Fibroblast of the aortic adventitia (primary cell): ENCODE data around the gene LENG1. TPM values are rescaled to one million over a fixed set of nuclear protein-coding genes. Genes with fewer than 3 reads are reported as not detected.

Experiments
- DNase-seq: peaks from one replicate; pipeline ENCODE4 v3.0.0-alpha.2; 2010; ENCODE audit warnings: low read depth
- H3K4me3 ChIP-seq: 2 replicates; pipeline ENCODE4 v1.5.1; 2011; ENCODE audit warnings: low read depth, mild to moderate bottlenecking, control low read depth, low read length, moderate library complexity
- CTCF ChIP-seq: IDR thresholded peaks from 2 replicates; pipeline ENCODE4 v1.5.1; 2011; ENCODE audit warnings: mild to moderate bottlenecking, low read length, control low read depth, inconsistent platforms; ENCODE audit not compliant: insufficient read depth
- total RNA-seq: library from RNA; depleted of rRNA; stranded (reverse); fragments of >200 nt; gene quantifications from 2 replicates; pipeline ENCODE4 v1.2.3, GENCODE V29; 2012; ENCODE audit warnings: low replicate concordance

LENG1 gene
- total RNA-seq, 1 donor, result 4.4 TPM

- no peak overlapping the region for H3K4me3 ChIP-seq
- TF ChIP-seq CTCF, result no peak
- no peak for DNase-seq
Observed at GRCh38 chr19:54148158-54148557, 11.4 kb downstream of the LENG1 start.

- no peak overlapping the region for H3K4me3 ChIP-seq
- peak; percentile 49 for DNase-seq
- no peak for TF ChIP-seq CTCF
Observed at GRCh38 chr19:54147676-54148075, 11.8 kb downstream of the LENG1 start.

DNA sequence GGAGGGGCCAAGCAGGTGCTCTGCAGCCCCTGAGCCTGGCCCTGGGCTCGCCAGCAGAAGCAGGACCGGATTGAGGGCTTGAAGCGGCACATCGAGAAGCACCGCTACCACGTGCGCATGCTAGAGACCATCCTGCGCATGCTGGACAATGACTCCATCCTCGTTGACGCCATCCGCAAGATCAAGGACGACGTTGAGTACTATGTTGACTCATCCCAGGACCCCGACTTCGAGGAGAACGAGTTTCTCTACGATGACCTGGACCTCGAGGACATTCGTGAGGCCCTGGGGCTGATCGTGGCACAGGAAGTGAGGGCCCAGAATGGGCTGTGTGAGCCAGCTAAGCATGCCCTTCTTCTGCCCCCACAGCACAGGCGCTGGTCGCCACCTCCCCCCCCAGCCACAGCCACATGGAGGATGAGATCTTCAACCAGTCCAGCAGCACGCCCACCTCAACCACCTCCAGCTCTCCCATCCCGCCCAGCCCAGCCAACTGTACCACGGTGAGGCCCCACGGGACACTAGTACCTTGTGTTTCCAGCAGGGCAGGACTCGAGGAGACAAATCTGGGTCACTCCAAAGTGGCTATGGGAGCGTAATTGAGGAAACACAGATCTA, 13.9 kb downstream of the LENG1 start:
- no peak for TF ChIP-seq CTCF
- DNase-seq, result no peak
- H3K4me3 ChIP-seq, result no peak overlapping the region

GRCh38 chr19:54142166-54142780, 17.2 kb downstream of the LENG1 start:
- no peak overlapping the region for H3K4me3 ChIP-seq
- no peak for TF ChIP-seq CTCF
- DNase-seq, result no peak

DNA sequence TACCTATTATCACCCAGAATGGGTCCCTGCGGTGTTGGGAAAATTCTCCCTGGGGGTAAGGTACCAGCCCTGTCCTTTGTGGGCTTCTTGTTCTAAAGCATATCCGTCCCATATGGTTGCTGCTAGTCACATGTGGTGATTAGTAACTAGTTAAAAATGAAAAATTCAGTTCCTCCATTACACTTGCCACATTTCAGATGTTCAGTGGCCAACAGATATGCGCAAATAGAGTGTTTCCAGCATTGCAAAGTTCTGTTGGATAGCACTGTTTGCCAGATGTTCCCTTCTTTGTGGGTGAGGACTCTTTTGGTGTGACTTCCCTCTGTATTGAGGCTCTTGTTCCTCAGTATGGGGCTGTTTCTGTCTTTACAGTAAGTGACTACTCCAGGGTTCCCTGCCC, 18.2 kb downstream of the LENG1 start:
- no peak for DNase-seq
- H3K4me3 ChIP-seq, result no peak overlapping the region
- no peak for TF ChIP-seq CTCF

DNA sequence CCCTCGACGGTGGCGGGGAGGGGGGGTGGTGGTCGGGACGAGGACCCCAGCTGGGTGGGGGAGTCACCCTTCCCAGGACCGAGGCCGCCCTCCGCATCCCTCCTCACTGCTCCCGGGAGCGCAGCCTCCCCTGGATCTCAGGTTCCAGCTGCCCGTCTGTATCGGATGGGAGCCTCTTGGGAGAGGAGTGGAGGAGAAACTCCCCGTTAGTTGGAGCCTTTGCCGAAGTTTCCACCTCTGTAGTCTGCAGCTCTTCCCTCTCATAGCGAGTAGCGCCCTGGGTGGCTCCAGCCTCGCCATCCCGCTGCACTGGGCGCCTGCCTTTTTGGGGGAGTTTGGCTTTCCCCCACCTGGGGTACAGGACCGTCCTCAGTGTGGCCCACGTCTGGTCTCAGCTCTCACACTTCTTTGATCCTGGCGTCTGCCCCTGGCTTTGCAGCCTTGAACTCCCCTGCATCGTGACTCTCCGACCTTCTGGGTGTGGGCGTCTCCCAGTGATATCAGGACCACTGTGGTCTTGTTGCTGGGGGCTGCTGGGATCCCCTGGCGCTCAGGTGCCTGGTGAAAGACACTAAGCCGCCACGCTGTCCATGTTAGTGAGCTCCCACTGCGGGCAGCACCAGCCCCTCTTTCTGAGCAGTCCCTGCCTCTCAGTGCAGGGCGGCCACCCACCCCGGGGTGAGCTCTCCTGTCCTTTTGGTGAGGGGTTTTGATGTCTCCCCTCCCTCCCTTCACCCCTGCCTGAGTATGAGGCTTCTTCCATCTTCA, 20.8 kb downstream of the LENG1 start:
- H3K4me3 ChIP-seq, result peak overlapping the region; percentile 76
- no peak for DNase-seq
- no peak for TF ChIP-seq CTCF
